ENCODE measurements around the gene CYTH3. TPM values are rescaled to one million over a fixed set of nuclear protein-coding genes. Genes with fewer than 3 reads are reported as not detected.

Gene CYTH3
- total and polyA plus RNA-seq, 2 of the 13 experiments (the other 11 are each of a cell fraction or from before 2014, with no cell fraction given) = 3.1 to 3.8 TPM

DNA sequence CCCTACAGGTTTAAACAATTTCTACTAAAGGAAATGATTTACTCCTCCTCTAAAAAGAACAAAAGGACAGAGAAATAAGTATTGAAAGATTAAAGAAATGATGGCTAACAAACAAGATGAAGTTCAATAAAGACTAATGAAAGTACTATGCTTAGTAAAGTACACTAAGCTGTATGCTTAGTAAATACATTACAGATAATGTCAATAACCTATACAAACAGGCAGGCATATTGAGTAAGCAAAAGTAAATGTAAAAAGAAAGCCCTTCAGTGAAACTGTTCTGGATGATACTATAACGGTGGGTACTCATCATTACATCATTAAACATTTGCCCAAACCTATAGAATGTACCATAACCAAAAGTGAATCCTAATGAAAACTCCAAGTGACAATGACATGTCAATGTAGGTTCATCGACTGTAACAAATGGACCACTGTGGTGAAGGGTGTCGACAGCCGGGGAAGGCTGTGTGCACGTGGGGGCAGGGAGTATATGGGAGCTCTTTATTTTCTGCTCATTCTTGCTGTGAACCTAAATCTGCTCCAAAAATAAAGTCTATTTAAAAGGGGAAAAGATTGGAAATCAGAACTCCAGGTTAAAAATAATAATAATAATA, 34.0 kb downstream of the CYTH3 start (continued):
- TF ChIP-seq, protein P1, sequence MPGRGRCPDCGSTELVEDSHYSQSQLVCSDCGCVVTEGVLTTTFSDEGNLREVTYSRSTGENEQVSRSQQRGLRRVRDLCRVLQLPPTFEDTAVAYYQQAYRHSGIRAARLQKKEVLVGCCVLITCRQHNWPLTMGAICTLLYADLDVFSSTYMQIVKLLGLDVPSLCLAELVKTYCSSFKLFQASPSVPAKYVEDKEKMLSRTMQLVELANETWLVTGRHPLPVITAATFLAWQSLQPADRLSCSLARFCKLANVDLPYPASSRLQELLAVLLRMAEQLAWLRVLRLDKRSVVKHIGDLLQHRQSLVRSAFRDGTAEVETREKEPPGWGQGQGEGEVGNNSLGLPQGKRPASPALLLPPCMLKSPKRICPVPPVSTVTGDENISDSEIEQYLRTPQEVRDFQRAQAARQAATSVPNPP (CRISPR knock-in tag; IDR thresholded peaks at IDR 0.05) = no peak
- TF ChIP-seq, protein P2, sequence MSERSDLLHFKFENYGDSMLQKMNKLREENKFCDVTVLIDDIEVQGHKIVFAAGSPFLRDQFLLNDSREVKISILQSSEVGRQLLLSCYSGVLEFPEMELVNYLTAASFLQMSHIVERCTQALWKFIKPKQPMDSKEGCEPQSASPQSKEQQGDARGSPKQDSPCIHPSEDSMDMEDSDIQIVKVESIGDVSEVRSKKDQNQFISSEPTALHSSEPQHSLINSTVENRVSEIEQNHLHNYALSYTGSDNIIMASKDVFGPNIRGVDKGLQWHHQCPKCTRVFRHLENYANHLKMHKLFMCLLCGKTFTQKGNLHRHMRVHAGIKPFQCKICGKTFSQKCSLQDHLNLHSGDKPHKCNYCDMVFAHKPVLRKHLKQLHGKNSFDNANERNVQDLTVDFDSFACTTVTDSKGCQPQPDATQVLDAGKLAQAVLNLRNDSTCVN (CRISPR knock-in tag; IDR thresholded peaks at IDR 0.05; ENCODE audit: borderline replicate concordance) = no peak
- TF ChIP-seq, protein P3, sequence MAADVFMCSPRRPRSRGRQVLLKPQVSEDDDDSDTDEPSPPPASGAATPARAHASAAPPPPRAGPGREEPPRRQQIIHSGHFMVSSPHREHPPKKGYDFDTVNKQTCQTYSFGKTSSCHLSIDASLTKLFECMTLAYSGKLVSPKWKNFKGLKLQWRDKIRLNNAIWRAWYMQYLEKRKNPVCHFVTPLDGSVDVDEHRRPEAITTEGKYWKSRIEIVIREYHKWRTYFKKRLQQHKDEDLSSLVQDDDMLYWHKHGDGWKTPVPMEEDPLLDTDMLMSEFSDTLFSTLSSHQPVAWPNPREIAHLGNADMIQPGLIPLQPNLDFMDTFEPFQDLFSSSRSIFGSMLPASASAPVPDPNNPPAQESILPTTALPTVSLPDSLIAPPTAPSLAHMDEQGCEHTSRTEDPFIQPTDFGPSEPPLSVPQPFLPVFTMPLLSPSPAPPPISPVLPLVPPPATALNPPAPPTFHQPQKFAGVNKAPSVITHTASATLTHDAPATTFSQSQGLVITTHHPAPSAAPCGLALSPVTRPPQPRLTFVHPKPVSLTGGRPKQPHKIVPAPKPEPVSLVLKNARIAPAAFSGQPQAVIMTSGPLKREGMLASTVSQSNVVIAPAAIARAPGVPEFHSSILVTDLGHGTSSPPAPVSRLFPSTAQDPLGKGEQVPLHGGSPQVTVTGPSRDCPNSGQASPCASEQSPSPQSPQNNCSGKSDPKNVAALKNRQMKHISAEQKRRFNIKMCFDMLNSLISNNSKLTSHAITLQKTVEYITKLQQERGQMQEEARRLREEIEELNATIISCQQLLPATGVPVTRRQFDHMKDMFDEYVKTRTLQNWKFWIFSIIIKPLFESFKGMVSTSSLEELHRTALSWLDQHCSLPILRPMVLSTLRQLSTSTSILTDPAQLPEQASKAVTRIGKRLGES (CRISPR knock-in tag; IDR thresholded peaks at IDR 0.05; ENCODE audit: borderline replicate concordance) = no peak
- TF ChIP-seq, protein P4, sequence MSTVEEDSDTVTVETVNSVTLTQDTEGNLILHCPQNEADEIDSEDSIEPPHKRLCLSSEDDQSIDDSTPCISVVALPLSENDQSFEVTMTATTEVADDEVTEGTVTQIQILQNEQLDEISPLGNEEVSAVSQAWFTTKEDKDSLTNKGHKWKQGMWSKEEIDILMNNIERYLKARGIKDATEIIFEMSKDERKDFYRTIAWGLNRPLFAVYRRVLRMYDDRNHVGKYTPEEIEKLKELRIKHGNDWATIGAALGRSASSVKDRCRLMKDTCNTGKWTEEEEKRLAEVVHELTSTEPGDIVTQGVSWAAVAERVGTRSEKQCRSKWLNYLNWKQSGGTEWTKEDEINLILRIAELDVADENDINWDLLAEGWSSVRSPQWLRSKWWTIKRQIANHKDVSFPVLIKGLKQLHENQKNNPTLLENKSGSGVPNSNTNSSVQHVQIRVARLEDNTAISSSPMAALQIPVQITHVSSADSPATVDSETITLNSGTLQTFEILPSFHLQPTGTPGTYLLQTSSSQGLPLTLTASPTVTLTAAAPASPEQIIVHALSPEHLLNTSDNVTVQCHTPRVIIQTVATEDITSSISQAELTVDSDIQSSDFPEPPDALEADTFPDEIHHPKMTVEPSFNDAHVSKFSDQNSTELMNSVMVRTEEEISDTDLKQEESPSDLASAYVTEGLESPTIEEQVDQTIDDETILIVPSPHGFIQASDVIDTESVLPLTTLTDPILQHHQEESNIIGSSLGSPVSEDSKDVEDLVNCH (CRISPR knock-in tag; IDR thresholded peaks at IDR 0.05) = no peak
- no peak for TF ChIP-seq MXD4 (CRISPR knock-in tag; IDR thresholded peaks at IDR 0.05)
- TF ChIP-seq MED13 (CRISPR knock-in tag; IDR thresholded peaks at IDR 0.05) = no peak
- TF ChIP-seq ZNF180 (CRISPR knock-in tag; IDR thresholded peaks at IDR 0.05; ENCODE audit: borderline replicate concordance, low read depth) = no peak
- TF ChIP-seq, protein P5, sequence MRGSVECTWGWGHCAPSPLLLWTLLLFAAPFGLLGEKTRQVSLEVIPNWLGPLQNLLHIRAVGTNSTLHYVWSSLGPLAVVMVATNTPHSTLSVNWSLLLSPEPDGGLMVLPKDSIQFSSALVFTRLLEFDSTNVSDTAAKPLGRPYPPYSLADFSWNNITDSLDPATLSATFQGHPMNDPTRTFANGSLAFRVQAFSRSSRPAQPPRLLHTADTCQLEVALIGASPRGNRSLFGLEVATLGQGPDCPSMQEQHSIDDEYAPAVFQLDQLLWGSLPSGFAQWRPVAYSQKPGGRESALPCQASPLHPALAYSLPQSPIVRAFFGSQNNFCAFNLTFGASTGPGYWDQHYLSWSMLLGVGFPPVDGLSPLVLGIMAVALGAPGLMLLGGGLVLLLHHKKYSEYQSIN (CRISPR knock-in tag; IDR thresholded peaks at IDR 0.05; ENCODE audit: borderline replicate concordance) = no peak
- no peak for TF ChIP-seq MAFG (CRISPR knock-in tag; IDR thresholded peaks at IDR 0.05)
- no peak for TF ChIP-seq GPN1 (CRISPR knock-in tag; IDR thresholded peaks at IDR 0.05; ENCODE audit: borderline replicate concordance)
- TF ChIP-seq, protein P6, sequence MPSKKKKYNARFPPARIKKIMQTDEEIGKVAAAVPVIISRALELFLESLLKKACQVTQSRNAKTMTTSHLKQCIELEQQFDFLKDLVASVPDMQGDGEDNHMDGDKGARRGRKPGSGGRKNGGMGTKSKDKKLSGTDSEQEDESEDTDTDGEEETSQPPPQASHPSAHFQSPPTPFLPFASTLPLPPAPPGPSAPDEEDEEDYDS (CRISPR knock-in tag; IDR thresholded peaks at IDR 0.05) = no peak
- TF ChIP-seq, protein P7, sequence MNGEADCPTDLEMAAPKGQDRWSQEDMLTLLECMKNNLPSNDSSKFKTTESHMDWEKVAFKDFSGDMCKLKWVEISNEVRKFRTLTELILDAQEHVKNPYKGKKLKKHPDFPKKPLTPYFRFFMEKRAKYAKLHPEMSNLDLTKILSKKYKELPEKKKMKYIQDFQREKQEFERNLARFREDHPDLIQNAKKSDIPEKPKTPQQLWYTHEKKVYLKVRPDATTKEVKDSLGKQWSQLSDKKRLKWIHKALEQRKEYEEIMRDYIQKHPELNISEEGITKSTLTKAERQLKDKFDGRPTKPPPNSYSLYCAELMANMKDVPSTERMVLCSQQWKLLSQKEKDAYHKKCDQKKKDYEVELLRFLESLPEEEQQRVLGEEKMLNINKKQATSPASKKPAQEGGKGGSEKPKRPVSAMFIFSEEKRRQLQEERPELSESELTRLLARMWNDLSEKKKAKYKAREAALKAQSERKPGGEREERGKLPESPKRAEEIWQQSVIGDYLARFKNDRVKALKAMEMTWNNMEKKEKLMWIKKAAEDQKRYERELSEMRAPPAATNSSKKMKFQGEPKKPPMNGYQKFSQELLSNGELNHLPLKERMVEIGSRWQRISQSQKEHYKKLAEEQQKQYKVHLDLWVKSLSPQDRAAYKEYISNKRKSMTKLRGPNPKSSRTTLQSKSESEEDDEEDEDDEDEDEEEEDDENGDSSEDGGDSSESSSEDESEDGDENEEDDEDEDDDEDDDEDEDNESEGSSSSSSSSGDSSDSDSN (CRISPR knock-in tag; IDR thresholded peaks at IDR 0.05) = no peak
- no peak for TF ChIP-seq SMAD1 (CRISPR knock-in tag; IDR thresholded peaks at IDR 0.05; ENCODE audit: borderline replicate concordance, low read depth)
- no peak for TF ChIP-seq POGZ (CRISPR knock-in tag; IDR thresholded peaks at IDR 0.05)
- no peak for TF ChIP-seq NAIF1 (CRISPR knock-in tag; IDR thresholded peaks at IDR 0.05; ENCODE audit: borderline replicate concordance)
